ENCODE data around the gene SUMF1.

Gene SUMF1

GRCh38 chr3:4320096-4320911 is 146.8 kb downstream of the SUMF1 start:
- Histone ChIP-seq H3K9ac (ENCODE audit: low read depth, low read length) (no peak overlapping the region), H3K27me3 (ENCODE audit: control insufficient read depth, insufficient read depth, low read length) (no peaks in the 10 kb centered on the region), H3K9me3 (ENCODE audit: control insufficient read depth, insufficient read depth, low read length) (no peaks in the 10 kb centered on the region), H3K4me3 (ENCODE audit: low read depth, low read length) (no peak overlapping the region), H3K36me3 (ENCODE audit: control insufficient read depth, insufficient read depth, low read length) (no peaks in the 10 kb centered on the region), H3K4me1 (ENCODE audit: control insufficient read depth, insufficient read depth, low read length) (no peaks in the 10 kb centered on the region)

GRCh38 chr3:4314688-4315087 is 152.4 kb downstream of the SUMF1 start:
- no peaks in the 10 kb centered on the region for H3K36me3 ChIP-seq (ENCODE audit: control insufficient read depth, insufficient read depth, low read length)
- H3K9ac ChIP-seq (ENCODE audit: low read depth, low read length), result no peak overlapping the region
- no peaks in the 10 kb centered on the region for H3K9me3 ChIP-seq (ENCODE audit: control insufficient read depth, insufficient read depth, low read length)
- H3K27me3 ChIP-seq (ENCODE audit: control insufficient read depth, insufficient read depth, low read length), result no peaks in the 10 kb centered on the region
- no peak overlapping the region for H3K4me3 ChIP-seq (ENCODE audit: low read depth, low read length)
- peaks cover 7% of the 10 kb centered on the region for H3K4me1 ChIP-seq (ENCODE audit: control insufficient read depth, insufficient read depth, low read length)

- no peak overlapping the region for H3K9ac ChIP-seq (ENCODE audit: low read depth, low read length)
- H3K27me3 ChIP-seq (ENCODE audit: control insufficient read depth, insufficient read depth, low read length), result no peaks in the 10 kb centered on the region
- no peaks in the 10 kb centered on the region for H3K9me3 ChIP-seq (ENCODE audit: control insufficient read depth, insufficient read depth, low read length)
- H3K4me3 ChIP-seq (ENCODE audit: low read depth, low read length), result no peak overlapping the region
- no peaks in the 10 kb centered on the region for H3K36me3 ChIP-seq (ENCODE audit: control insufficient read depth, insufficient read depth, low read length)
- peaks cover 10% of the 10 kb centered on the region for H3K4me1 ChIP-seq (ENCODE audit: control insufficient read depth, insufficient read depth, low read length)
These were observed 153.3 kb downstream of the SUMF1 start for GRCh38 chr3:4313606-4314293.

- Histone ChIP-seq H3K36me3 (ENCODE audit: control insufficient read depth, insufficient read depth, low read length) (no peaks in the 10 kb centered on the region), H3K4me1 (ENCODE audit: control insufficient read depth, insufficient read depth, low read length) (peaks cover 10% of the 10 kb centered on the region), H3K9me3 (ENCODE audit: control insufficient read depth, insufficient read depth, low read length) (no peaks in the 10 kb centered on the region), H3K4me3 (ENCODE audit: low read depth, low read length) (no peak overlapping the region), H3K9ac (ENCODE audit: low read depth, low read length) (no peak overlapping the region), H3K27me3 (ENCODE audit: control insufficient read depth, insufficient read depth, low read length) (no peaks in the 10 kb centered on the region)
These were observed 155.6 kb downstream of the SUMF1 start for GRCh38 chr3:4311496-4311895.

All from iPS-15b (cell line).